OCI-LY3 (cell line): ENCODE measurements around the gene PI4K2B.
"Not testable (repeated sequence)": the region's sequence is repeated elsewhere in the genome, so short reads cannot be mapped to it uniquely, and the experiment has no call there.

Experiments used
- H2AFZ ChIP-seq: fragments of 200-600, 300-600 bp; shearing (Covaris generic); 2 replicates; pipeline ENCODE4 v1.6.0; 2014; ENCODE audit warnings: antibody characterized with exemption, low read depth, low read length
- H3K27ac ChIP-seq: fragments of 200-600, 300-600 bp; sonication (generic); 2 replicates; pipeline ENCODE4 v1.5.1; 2014; ENCODE audit warnings: mild to moderate bottlenecking, low read length, moderate library complexity, mixed read lengths
- H3K27me3 ChIP-seq: fragments of 200-600, 300-600 bp; sonication (generic); 2 replicates; pipeline ENCODE4 v1.6.1; 2014; ENCODE audit warnings: low read depth, low read length, mixed read lengths
- H3K36me3 ChIP-seq: fragments of 200-600, 300-600 bp; sonication (generic); replicated peaks from 2 replicates; pipeline ENCODE3; 2014; ENCODE audit warnings: low read depth, low read length, mixed read lengths
- H3K4me1 ChIP-seq: fragments of 300-600, 200-600 bp; sonication (generic); 2 replicates; pipeline ENCODE4 v1.6.1; 2014; ENCODE audit warnings: low read length, mixed read lengths
- H3K4me2 ChIP-seq: fragments of 200-600, 300-600 bp; sonication (generic); 2 replicates; pipeline ENCODE4 v1.6.1; 2014; ENCODE audit warnings: low read length, mixed read lengths
- H3K4me3 ChIP-seq: fragments of 300-600, 200-600 bp; sonication (generic); 2 replicates; pipeline ENCODE4 v1.5.1; 2014; ENCODE audit warnings: antibody characterized with exemption, mild to moderate bottlenecking, low read length, moderate library complexity
- H3K79me2 ChIP-seq: fragments of 300-600, 200-600 bp; shearing (Covaris generic); 2 replicates; pipeline ENCODE4 v1.6.1; 2014; ENCODE audit warnings: mild to moderate bottlenecking, low read length, mixed read lengths
- H3K9ac ChIP-seq: fragments of 300-600, 200-600 bp; shearing (Covaris generic); 2 replicates; pipeline ENCODE4 v1.6.0; 2014; ENCODE audit warnings: mild to moderate bottlenecking, low read length, moderate library complexity
- H3K9me3 ChIP-seq: fragments of 200-600, 300-600 bp; shearing (Covaris generic); 2 replicates; pipeline ENCODE4 v1.6.1; 2014; ENCODE audit warnings: low read length, mixed read lengths; ENCODE audit not compliant: insufficient read depth
- H4K20me1 ChIP-seq: fragments of 200-600, 300-600 bp; sonication (generic); 2 replicates; pipeline ENCODE4 v1.6.1; 2016; ENCODE audit warnings: low read length, mixed read lengths; ENCODE audit not compliant: insufficient read depth
- CTCF ChIP-seq: fragments of 200-600, 300-600 bp; sonication (generic); IDR thresholded peaks from 2 replicates; pipeline ENCODE4 v1.5.1; 2014; ENCODE audit warnings: antibody characterized with exemption, low read length, low read depth
- EZH2phosphoT487 ChIP-seq: fragments of 200-600 bp; shearing (Covaris generic); IDR thresholded peaks from 2 replicates; pipeline ENCODE4 v1.6.1; 2018; ENCODE audit warnings: antibody characterized with exemption, mixed run types, low read depth

Gene PI4K2B

GRCh38 chr4:25235401-25235800 lies 1.6 kb downstream of the PI4K2B start:
- H3K36me3 ChIP-seq: peaks cover 16% of the 10 kb centered on the region
- peaks cover 64% of the 10 kb centered on the region for H3K79me2 ChIP-seq
- peak overlapping the region; percentile 84 for H3K4me2 ChIP-seq
- peak overlapping the region; percentile 81 for H3K27ac ChIP-seq
- TF ChIP-seq CTCF: no peak
- no peak for TF ChIP-seq EZH2phosphoT487
- H3K9ac ChIP-seq: peak overlapping the region; percentile 95
- no peaks in the 10 kb centered on the region for H3K27me3 ChIP-seq
- no peak overlapping the region for H2AFZ ChIP-seq
- H3K4me3 ChIP-seq: peak overlapping the region; percentile 81
- peaks cover 19% of the 10 kb centered on the region for H3K4me1 ChIP-seq
- no peaks in the 10 kb centered on the region for H3K9me3 ChIP-seq
- H4K20me1 ChIP-seq: peaks cover 38% of the 10 kb centered on the region

GRCh38 chr4:25236030-25236429 lies 2.2 kb downstream of the PI4K2B start:
- peaks cover 25% of the 10 kb centered on the region for H3K4me1 ChIP-seq
- peaks cover 68% of the 10 kb centered on the region for H3K79me2 ChIP-seq
- not testable (repeated sequence) for H3K9me3 ChIP-seq, H2AFZ ChIP-seq, H3K27me3 ChIP-seq, H3K27ac ChIP-seq
- peaks cover 42% of the 10 kb centered on the region for H4K20me1 ChIP-seq
- H3K4me3 ChIP-seq: peak overlapping the region; percentile 81
- peak overlapping the region; percentile 84 for H3K4me2 ChIP-seq
- H3K9ac ChIP-seq: peak overlapping the region; percentile 95
- H3K36me3 ChIP-seq: peaks cover 16% of the 10 kb centered on the region

GRCh38 chr4:25236971-25237370 lies 3.1 kb downstream of the PI4K2B start:
- Histone ChIP-seq H3K36me3 (peaks cover 16% of the 10 kb centered on the region), H2AFZ (no peak overlapping the region), H3K27me3 (no peaks in the 10 kb centered on the region), H3K4me2 (no peak overlapping the region), H3K79me2 (peaks cover 75% of the 10 kb centered on the region), H4K20me1 (peaks cover 46% of the 10 kb centered on the region), H3K27ac (no peak overlapping the region), H3K9ac (no peak overlapping the region), H3K9me3 (no peaks in the 10 kb centered on the region), H3K4me3 (no peak overlapping the region), H3K4me1 (peaks cover 25% of the 10 kb centered on the region)
- no peak for TF ChIP-seq EZH2phosphoT487

GRCh38 chr4:25238052-25238451 lies 4.2 kb downstream of the PI4K2B start:
- Histone ChIP-seq H3K4me2 (no peak overlapping the region), H3K36me3 (peaks cover 16% of the 10 kb centered on the region), H3K27ac (no peak overlapping the region), H3K9ac (no peak overlapping the region), H3K4me3 (no peak overlapping the region), H3K27me3 (no peaks in the 10 kb centered on the region), H3K9me3 (no peaks in the 10 kb centered on the region), H4K20me1 (peaks cover 54% of the 10 kb centered on the region), H2AFZ (no peak overlapping the region), H3K79me2 (peaks cover 86% of the 10 kb centered on the region), H3K4me1 (peaks cover 25% of the 10 kb centered on the region)
- TF ChIP-seq EZH2phosphoT487 (no peak), CTCF (no peak)

- H3K9me3 ChIP-seq, H3K27ac ChIP-seq, H2AFZ ChIP-seq, H3K27me3 ChIP-seq, H3K9ac ChIP-seq, H3K4me3 ChIP-seq: not testable (repeated sequence)
- Histone ChIP-seq H3K79me2 (peaks cover 92% of the 10 kb centered on the region), H3K4me1 (peaks cover 25% of the 10 kb centered on the region), H3K36me3 (peaks cover 16% of the 10 kb centered on the region), H3K4me2 (peak overlapping the region; percentile 56), H4K20me1 (peaks cover 54% of the 10 kb centered on the region)
These were observed 5.7 kb downstream of the PI4K2B start for GRCh38 chr4:25239528-25239927.

GRCh38 chr4:25240754-25241210 lies 6.9 kb downstream of the PI4K2B start:
- H3K4me2 ChIP-seq: peak overlapping the region; percentile 56

GRCh38 chr4:25242195-25242594 lies 8.4 kb downstream of the PI4K2B start:
- Histone ChIP-seq H3K79me2 (peaks cover 88% of the 10 kb centered on the region), H3K36me3 (peaks cover 14% of the 10 kb centered on the region)

More at GRCh38 chr4:25240754-25241210, 6.9 kb downstream of the PI4K2B start:
- H4K20me1 ChIP-seq: peaks cover 50% of the 10 kb centered on the region
- not testable (repeated sequence) for H3K9me3 ChIP-seq, H2AFZ ChIP-seq, H3K27me3 ChIP-seq
- peak overlapping the region; percentile 29; the same call in 1 of the 2 replicates for H3K27ac ChIP-seq
- 0 out of 2 replicates have a peak overlapping the region, but pooled peaks have one; percentile 10 for H3K9ac ChIP-seq
- H3K4me1 ChIP-seq: peaks cover 21% of the 10 kb centered on the region
- peaks cover 16% of the 10 kb centered on the region for H3K36me3 ChIP-seq
- H3K79me2 ChIP-seq: peaks cover 91% of the 10 kb centered on the region
- H3K4me3 ChIP-seq: peak overlapping the region; percentile 38

More at GRCh38 chr4:25242195-25242594, 8.4 kb downstream of the PI4K2B start:
- H3K9ac ChIP-seq, H3K4me2 ChIP-seq, H2AFZ ChIP-seq, H3K27me3 ChIP-seq, H3K9me3 ChIP-seq, H3K27ac ChIP-seq, H3K4me3 ChIP-seq: not testable (repeated sequence)
- Histone ChIP-seq H3K4me1 (peaks cover 20% of the 10 kb centered on the region), H4K20me1 (peaks cover 46% of the 10 kb centered on the region)
